Stimulated activated naive B cell treated with anti-CD40 and anti-IgM and Interleukin-4, amounts not matched to agents 10 μg/mL and 1 μg/mL and 100 μg/mL, for 72 hours (primary cell): ENCODE results near the gene SLC10A3.

ENCODE experiments used
- ATAC-seq, 2 donors: fragments of 150-1000 bp; cut with Tn5 transposase; replicated peaks; 2 replicates each; pipeline ENCODE4 v1.10.0; 2021; ENCODE audit warnings: moderate library complexity in 1 of 2
- DNase-seq: peaks from one replicate; pipeline ENCODE4 v3.0.0; 2021
- H3K27ac Mint-ChIP-seq: one replicate; pipeline ENCODE4 v1.8.0; 2022; ENCODE audit warnings: mild to moderate bottlenecking, mixed read lengths
- H3K27me3 Mint-ChIP-seq, 2 donors: one replicate each; pipeline ENCODE4 v1.8.0; 2022; ENCODE audit warnings: mixed read lengths in 2 of 2
- H3K36me3 Mint-ChIP-seq, 2 donors: one replicate each; pipeline ENCODE4 v1.8.0; 2022; ENCODE audit warnings: mixed read lengths in 2 of 2, mild to moderate bottlenecking in 1 of 2
- H3K4me1 Mint-ChIP-seq, 2 donors: one replicate each; pipeline ENCODE4 v1.8.0; 2022; ENCODE audit warnings: mixed read lengths in 2 of 2, mild to moderate bottlenecking in 1 of 2
- H3K4me3 Mint-ChIP-seq, 2 donors: one replicate each; pipeline ENCODE4 v1.8.0; 2022; ENCODE audit warnings: mild to moderate bottlenecking in 2 of 2, mixed read lengths in 2 of 2, moderate library complexity in 1 of 2
- H3K9me3 Mint-ChIP-seq, 2 donors: one replicate each; pipeline ENCODE4 v1.8.0; 2022; ENCODE audit warnings: mixed read lengths in 2 of 2, mild to moderate bottlenecking in 1 of 2

Gene SLC10A3

DNA sequence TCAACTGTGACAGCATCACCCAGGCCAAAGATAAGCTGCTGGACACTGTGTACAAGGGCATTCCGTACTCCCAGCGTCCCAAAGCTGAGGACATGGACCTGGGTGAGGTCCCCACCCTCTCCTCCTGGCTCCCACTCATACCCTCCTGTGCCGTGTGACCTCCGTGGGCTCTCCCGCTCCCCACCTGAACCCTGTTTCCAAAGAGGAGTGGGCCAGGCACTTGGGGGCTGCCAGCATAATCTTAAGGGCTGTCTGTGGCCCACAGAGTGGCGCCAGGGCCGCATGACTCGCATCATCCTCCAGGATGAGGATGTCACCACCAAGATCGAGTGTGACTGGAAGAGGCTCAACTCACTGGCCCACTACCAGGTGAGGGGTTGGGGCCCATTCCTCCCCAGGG is 21.3 kb downstream of the SLC10A3 start:
- peaks cover 0 to 3% of the 10 kb centered on the region in 2 donors for H3K4me1 Mint-ChIP-seq
- no peak overlapping the region for H3K27ac Mint-ChIP-seq
- DNase-seq (no peak), ATAC-seq (no peak)
- H3K27me3 Mint-ChIP-seq, result no peaks in the 10 kb centered on the region
- no peak overlapping the region for H3K4me3 Mint-ChIP-seq
- H3K9me3 Mint-ChIP-seq, result no peaks in the 10 kb centered on the region
- H3K36me3 Mint-ChIP-seq, result peaks cover 20 to 31% of the 10 kb centered on the region in 2 donors

DNA sequence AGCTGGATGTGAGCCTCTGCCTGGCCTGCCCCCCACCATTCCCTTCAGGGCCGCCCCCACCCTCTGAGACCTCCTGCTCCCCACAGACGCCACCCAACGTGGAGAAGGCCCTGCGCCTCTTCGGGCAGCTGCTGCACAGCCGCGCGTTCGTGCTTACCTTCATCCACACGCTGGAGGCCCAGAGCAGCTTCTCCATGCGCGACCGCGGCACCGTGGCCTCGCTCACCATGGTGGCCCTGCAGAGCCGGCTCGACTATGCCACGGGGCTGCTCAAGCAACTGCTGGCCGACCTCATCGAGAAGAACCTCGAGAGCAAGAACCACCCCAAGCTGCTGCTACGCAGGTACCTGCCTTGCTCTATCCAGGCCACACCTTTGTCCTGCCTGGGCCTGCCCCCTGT is 22.2 kb downstream of the SLC10A3 start:
- peaks cover 0 to 3% of the 10 kb centered on the region in 2 donors for H3K4me1 Mint-ChIP-seq
- no peak overlapping the region for H3K27ac Mint-ChIP-seq
- no peak overlapping the region for H3K4me3 Mint-ChIP-seq

DNA sequence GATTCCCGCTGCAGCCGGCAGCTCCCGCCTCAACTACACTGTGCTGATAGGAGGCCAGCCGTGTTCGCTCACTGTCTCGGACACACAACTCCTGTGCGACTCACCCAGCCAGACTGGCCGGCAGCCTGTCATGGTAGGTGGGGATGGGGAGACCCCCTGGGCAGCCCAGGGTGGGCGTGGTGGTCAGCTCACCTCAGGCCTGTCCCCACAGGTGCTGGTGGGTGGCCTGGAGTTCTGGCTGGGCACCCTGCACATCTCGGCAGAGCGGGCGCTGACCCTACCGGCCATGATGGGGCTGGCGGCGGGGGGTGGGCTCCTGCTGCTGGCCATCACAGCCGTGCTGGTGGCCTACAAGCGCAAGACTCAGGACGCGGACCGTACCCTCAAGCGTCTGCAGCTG is 22.9 kb downstream of the SLC10A3 start:
- no peak overlapping the region for H3K4me3 Mint-ChIP-seq
- DNase-seq (no peak), ATAC-seq (no peak)
- peaks cover 0 to 3% of the 10 kb centered on the region in 2 donors for H3K4me1 Mint-ChIP-seq
- no peaks in the 10 kb centered on the region for H3K27me3 Mint-ChIP-seq
- no peak overlapping the region for H3K27ac Mint-ChIP-seq
- H3K9me3 Mint-ChIP-seq, result no peaks in the 10 kb centered on the region
- H3K36me3 Mint-ChIP-seq, result peaks cover 15 to 35% of the 10 kb centered on the region in 2 donors

More for the DNA sequence above, 22.2 kb downstream of the SLC10A3 start:
- H3K36me3 Mint-ChIP-seq, result peaks cover 18 to 31% of the 10 kb centered on the region in 2 donors
- ATAC-seq (no peak), DNase-seq (no peak)
- H3K9me3 Mint-ChIP-seq, result no peaks in the 10 kb centered on the region
- no peaks in the 10 kb centered on the region for H3K27me3 Mint-ChIP-seq

DNA sequence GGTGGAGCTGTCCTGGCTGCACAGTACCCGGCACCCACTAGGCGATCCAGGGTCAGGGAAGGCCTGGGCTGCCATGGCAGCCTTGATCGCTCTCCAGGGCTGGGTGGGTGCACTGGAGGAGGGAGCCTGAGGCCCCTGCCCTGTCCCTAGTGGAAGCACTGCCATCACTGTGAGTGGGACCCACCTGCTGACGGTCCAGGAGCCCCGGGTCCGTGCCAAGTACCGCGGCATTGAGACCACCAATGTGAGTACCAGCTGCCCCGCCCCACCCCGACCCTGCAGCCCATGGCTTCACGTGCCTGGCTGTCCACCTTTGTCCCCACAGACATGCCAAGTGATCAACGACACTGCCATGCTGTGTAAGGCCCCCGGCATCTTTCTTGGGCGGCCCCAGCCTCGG is 23.5 kb downstream of the SLC10A3 start:
- H3K9me3 Mint-ChIP-seq, result no peaks in the 10 kb centered on the region
- H3K4me3 Mint-ChIP-seq, result no peak overlapping the region
- no peaks in the 10 kb centered on the region for H3K27me3 Mint-ChIP-seq
- H3K27ac Mint-ChIP-seq, result no peak overlapping the region
- peaks cover 18 to 33% of the 10 kb centered on the region in 2 donors for H3K36me3 Mint-ChIP-seq
- ATAC-seq, result no peak
- H3K4me1 Mint-ChIP-seq, result no peaks in the 10 kb centered on the region
- no peak for DNase-seq

DNA sequence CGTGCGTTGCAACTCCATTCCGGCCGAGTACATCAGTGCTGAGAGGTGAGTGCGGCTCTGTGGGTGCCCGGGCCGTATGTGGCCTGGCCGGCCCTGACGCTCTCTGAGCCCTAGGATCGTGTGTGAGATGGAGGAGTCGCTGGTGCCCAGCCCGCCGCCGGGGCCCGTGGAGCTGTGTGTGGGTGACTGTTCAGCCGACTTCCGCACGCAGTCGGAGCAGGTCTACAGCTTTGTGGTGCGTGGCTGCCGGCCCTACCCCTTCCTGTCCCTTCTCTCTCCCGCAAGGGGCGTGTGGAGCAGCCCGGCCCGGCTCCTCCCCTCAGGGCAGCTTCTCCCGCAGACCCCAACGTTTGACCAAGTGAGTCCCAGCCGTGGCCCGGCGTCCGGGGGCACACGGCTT is 24.4 kb downstream of the SLC10A3 start:
- H3K4me1 Mint-ChIP-seq, result peaks cover 0 to 5% of the 10 kb centered on the region in 2 donors

DNA sequence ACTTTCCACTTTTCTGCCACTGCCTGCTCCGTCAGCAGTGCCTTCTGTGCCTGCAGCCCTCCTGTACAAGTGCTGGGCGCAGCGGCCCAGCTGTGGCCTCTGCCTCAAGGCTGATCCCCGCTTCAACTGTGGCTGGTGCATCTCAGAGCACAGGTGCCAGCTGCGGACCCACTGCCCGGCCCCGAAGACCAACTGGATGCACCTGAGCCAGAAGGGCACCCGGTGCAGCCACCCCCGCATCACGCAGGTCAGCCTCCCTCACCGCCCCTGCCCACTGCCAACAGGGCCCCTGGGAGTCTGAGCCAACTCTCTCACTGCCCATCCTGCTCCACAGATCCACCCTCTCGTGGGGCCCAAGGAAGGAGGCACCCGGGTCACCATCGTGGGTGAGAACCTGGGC is 24.8 kb downstream of the SLC10A3 start:
- H3K9me3 Mint-ChIP-seq, result no peaks in the 10 kb centered on the region
- no peak for DNase-seq
- H3K4me1 Mint-ChIP-seq, result peaks cover 3 to 5% of the 10 kb centered on the region in 2 donors
- no peak for ATAC-seq
- H3K27me3 Mint-ChIP-seq, result no peaks in the 10 kb centered on the region
- H3K36me3 Mint-ChIP-seq, result peaks cover 24 to 34% of the 10 kb centered on the region in 2 donors
- no peak overlapping the region for H3K27ac Mint-ChIP-seq
- no peak overlapping the region for H3K4me3 Mint-ChIP-seq

More for the DNA sequence above, 24.4 kb downstream of the SLC10A3 start:
- Mint-ChIP-seq H3K27ac (no peak overlapping the region), H3K36me3 (peaks cover 24 to 36% of the 10 kb centered on the region in 2 donors), H3K4me3 (no peak overlapping the region), H3K27me3 (no peaks in the 10 kb centered on the region), H3K9me3 (no peaks in the 10 kb centered on the region)
- ATAC-seq (no peak), DNase-seq (no peak)

DNA sequence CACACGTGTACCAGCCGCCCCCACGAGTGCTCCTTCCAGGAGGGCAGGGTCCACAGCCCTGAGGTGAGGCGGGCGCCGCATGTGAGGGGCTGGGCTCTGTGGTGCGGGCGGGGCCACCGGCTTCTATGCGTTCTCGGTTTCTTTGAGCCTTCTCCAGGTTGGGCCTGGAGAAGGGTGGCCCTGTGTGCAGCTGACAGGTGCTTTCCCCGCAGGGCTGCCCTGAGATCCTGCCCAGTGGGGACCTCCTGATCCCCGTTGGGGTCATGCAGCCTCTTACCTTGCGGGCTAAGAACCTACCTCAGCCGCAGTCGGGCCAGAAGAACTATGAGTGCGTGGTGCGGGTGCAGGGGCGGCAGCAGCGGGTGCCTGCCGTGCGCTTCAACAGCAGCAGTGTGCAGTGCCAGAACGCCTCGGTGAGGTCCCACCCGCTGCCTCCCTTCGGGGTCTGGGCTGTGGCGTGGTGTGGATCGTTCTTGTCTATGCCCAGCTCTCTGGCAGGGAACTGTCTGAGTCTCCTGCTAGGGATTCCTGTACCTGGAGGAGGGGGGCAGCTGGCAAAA is 25.5 kb downstream of the SLC10A3 start:
- no peak for DNase-seq
- Mint-ChIP-seq H3K36me3 (peaks cover 24 to 30% of the 10 kb centered on the region in 2 donors), H3K4me3 (no peak overlapping the region), H3K9me3 (no peaks in the 10 kb centered on the region), H3K4me1 (peaks cover 8 to 11% of the 10 kb centered on the region in 2 donors), H3K27me3 (no peaks in the 10 kb centered on the region), H3K27ac (peak overlapping the region; percentile 65)
- ATAC-seq, result no peak

DNA sequence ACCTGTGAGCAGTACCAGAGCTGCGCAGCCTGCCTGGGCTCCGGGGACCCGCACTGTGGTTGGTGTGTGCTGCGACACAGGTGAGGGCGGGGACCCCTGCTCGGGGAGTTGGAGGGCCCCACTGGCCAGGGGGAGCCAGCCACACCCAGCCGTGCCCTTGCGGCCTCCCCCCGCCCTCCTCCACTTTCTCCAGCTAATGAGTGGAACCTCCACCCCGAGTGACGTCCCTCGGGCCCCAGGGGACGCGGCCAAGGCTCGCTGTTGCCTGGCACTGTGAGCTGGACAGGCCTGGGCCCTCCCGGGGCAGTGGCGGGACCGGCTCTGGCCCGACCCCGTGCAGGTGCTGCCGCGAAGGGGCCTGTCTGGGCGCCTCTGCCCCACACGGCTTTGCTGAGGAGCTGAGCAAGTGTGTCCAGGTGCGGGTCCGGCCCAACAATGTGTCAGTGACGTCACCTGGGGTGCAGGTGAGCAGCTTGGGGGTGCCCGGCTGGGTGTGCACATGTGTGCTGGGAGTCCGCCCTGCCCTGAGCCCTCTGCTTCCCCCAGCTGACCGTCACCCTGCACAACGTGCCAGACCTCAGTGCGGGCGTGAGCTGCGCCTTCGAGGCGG is 26.7 kb downstream of the SLC10A3 start:
- H3K27me3 Mint-ChIP-seq, result no peaks in the 10 kb centered on the region
- no peaks in the 10 kb centered on the region for H3K9me3 Mint-ChIP-seq
- H3K36me3 Mint-ChIP-seq, result peaks cover 24 to 30% of the 10 kb centered on the region in 2 donors
- H3K4me3 Mint-ChIP-seq, result no peak overlapping the region
- H3K27ac Mint-ChIP-seq, result no peak overlapping the region
- ATAC-seq, result no peak
- no peak for DNase-seq
- peaks cover 13 to 21% of the 10 kb centered on the region in 2 donors for H3K4me1 Mint-ChIP-seq

DNA sequence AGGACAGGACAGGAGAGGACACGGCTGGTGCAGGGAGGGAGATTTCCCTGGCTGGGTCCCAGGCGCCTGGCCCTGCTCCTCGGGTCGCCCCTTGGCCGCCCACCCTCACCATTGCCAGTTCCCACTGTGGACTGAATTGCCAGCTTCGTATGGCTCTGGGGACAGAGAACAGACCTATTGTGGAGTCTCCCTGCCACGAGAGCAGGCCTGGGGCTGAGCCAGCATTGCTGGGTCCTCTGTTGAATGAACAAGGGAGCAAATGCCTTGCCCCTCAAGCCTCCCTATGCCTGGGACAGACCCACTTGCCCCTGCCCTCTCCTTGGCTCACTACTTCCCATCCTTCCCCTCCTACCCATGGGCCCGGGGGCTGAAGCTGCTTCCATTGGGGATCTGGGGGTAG is 28.0 kb downstream of the SLC10A3 start:
- DNase-seq (no peak), ATAC-seq (no peak)
- Mint-ChIP-seq H3K9me3 (no peaks in the 10 kb centered on the region), H3K4me3 (no peak overlapping the region), H3K27ac (no peak overlapping the region), H3K36me3 (peaks cover 24 to 30% of the 10 kb centered on the region in 2 donors), H3K4me1 (peaks cover 13 to 21% of the 10 kb centered on the region in 2 donors), H3K27me3 (no peaks in the 10 kb centered on the region)

DNA sequence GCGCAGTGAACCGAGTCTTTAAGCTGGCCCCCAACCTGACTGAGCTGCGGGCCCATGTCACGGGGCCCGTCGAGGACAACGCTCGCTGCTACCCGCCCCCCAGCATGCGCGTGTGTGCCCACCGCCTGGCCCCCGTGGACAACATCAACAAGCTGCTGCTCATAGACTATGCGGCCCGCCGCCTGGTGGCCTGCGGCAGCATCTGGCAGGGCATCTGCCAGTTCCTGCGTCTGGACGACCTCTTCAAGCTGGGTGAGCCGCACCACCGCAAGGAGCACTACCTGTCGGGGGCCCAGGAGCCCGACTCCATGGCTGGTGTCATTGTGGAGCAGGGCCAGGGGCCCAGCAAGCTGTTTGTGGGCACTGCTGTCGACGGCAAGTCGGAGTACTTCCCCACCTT is 30.1 kb downstream of the SLC10A3 start:
- ATAC-seq (no peak), DNase-seq (no peak)
- Mint-ChIP-seq H3K27me3 (no peaks in the 10 kb centered on the region), H3K4me1 (peaks cover 13 to 21% of the 10 kb centered on the region in 2 donors), H3K4me3 (peak overlapping the region; percentile 59 to 83), H3K36me3 (peaks cover 11 to 16% of the 10 kb centered on the region in 2 donors), H3K9me3 (no peaks in the 10 kb centered on the region), H3K27ac (no peak overlapping the region)

DNA sequence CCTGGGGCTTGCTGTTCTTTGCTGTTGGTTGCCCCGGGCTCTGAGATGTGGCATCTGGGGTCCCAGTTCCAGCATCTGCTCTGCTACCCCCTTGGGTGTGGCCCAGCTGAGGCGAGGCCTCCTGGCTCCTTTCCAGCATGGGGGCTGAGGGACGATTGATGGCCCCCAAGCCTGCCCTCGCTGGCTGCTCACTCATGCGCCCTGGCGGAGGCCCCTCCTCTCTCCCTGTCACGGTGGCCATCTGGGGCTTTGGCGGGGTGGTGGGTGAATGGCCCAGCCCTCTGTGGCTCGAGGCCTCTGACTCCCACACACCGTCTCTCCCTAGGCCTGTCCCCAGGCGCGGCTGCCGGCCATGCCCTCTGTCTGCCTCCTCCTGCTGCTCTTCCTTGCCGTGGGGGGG is 30.6 kb downstream of the SLC10A3 start:
- Mint-ChIP-seq H3K4me3 (peak overlapping the region; percentile 59 to 83), H3K4me1 (peaks cover 13 to 21% of the 10 kb centered on the region in 2 donors), H3K36me3 (peaks cover 9 to 14% of the 10 kb centered on the region in 2 donors), H3K27me3 (no peaks in the 10 kb centered on the region), H3K27ac (no peak overlapping the region), H3K9me3 (no peaks in the 10 kb centered on the region)
- DNase-seq, result no peak
- ATAC-seq, result no peak

DNA sequence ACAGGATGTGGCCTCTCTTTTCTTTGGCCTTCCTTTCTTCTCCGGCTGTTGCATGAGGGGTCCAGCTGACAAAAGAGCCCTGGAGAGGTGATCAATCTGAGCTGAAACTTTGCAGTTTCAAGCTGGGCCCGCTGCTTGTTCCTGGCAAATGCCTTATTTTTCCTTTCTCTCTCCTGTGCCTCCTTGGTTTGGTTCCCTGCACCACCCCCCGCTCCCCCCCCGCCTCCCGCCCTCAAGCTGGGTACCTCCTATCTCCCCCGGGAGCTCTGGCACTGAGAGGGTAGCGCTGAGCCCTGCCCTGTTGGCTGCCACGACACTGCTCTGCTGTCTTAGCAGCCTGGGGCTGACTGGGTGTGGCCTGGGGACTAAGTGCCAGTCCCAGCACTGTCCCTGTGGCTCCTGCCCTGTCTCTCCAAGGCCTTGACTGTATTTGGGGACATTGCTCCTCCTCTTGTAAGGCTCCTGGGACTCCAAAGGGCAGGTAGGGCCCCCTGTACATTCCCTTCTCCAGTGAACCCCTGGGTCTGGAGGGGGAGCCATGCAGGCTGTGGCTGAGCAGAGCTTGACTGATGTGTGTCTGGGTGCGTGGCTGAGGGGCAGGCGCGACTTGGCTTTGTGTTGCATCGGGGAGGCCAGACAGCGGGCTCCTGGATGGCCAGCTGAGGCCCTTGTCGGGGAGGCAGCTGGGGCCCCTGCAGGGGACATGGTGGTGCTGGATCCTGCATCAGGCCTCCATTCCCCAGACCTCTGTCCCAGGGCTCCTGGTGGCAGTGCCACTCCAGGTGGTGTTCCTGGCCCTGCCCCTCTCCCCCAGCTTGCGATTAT is 31.3 kb downstream of the SLC10A3 start:
- Mint-ChIP-seq H3K27me3 (no peaks in the 10 kb centered on the region), H3K4me3 (peak overlapping the region; percentile 83 to 86), H3K27ac (peak overlapping the region; percentile 82), H3K9me3 (peaks cover 0 to 5% of the 10 kb centered on the region in 2 donors), H3K36me3 (peaks cover 15 to 21% of the 10 kb centered on the region in 2 donors), H3K4me1 (peaks cover 13 to 21% of the 10 kb centered on the region in 2 donors)
- ATAC-seq, result peak; percentile 52 to 61
- DNase-seq, result no peak

DNA sequence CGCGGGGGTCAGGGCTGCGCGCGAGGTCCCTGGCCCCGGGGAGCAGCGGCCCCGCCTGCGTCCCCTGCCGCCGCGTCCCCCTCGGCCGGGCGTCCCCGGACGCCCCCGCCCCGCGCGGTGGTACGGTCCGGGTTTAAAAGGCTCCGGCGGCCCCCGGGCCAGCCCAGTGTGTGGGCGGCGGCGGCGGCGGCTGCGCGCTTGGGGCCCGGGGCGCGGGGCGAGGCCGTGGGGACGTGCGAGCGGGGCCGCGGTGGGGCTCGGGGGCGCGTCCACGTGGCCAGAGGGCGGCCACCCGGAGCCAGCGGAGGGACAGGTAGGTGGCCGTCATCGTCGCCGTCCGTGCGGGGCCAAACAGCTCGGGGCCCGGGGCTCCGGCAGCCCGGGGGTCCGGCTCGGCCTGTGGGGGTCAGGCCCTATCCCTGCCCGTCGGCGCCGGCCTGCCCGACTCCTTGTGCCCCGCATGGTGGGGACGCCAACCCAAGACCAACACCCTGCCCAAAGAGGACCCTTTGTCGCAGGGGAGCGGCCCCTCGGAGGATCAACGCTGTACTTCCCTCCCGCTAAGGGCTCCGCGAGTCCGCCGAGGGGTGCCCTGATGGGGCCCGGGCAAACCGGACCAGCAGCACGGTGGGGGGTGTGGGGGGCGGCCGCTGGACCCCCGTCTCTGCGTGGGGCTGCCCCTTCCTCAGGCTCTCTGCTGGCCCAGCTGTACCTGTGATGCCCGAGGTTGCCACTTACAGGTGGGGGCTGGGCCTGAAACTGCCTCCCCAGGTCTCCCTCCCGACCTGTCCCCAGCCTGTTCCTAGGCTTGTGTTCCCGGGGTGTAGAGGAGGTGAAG is 32.1 kb downstream of the SLC10A3 start, which contains the start of gene PLXNA3:
PLXNA3 (plus strand) TSS at position 166 of the 838 bp plus-strand sequence. CDS start 1,903 bp downstream, outside the sequence.
- peak; percentile 72 to 77 for ATAC-seq
- no peaks in the 10 kb centered on the region for H3K27me3 Mint-ChIP-seq
- DNase-seq, result no peak
- H3K36me3 Mint-ChIP-seq, result peaks cover 16 to 21% of the 10 kb centered on the region in 2 donors
- peak within 1 kb of the TSS; percentile 86 to 93 for H3K4me3 Mint-ChIP-seq
- H3K27ac Mint-ChIP-seq, result peak within 1 kb of the TSS; percentile 93
- H3K4me1 Mint-ChIP-seq, result peaks cover 13 to 21% of the 10 kb centered on the region in 2 donors
- H3K9me3 Mint-ChIP-seq, result peaks cover 0 to 5% of the 10 kb centered on the region in 2 donors
